Activated T-helper 9 cell treated with anti-CD3 and anti-CD28 coated beads, Interleukin-2, amount 50 U/mL, for 16 hours (primary cell): ENCODE results near the gene TMEM63A.
"Not testable (repeated sequence)": the region's sequence is repeated elsewhere in the genome, so short reads cannot be mapped to it uniquely, and the experiment has no call there.

Source experiments
- DNase-seq: peaks from one replicate; pipeline ENCODE4 v3.0.0-alpha.2; 2020; ENCODE audit warnings: low read depth

The TMEM63A gene

DNA sequence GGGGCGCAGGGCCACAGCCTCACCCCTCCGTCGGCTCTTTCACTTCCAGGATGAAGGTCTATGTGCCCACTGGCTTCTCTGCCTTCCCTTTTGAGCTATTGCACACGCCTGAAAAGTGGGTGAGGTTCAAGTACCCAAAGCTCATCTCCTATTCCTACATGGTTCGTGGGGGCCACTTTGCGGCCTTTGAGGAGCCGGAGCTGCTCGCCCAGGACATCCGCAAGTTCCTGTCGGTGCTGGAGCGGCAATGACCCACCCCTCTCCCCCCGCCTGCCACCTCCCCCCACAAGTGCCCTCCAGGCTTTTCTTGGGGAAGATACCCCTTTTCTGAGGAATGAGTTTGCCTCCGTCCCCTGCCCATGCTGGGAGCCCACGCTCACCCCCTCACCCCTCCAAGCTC is 37.1 kb downstream of the TMEM63A start:
- no peak for DNase-seq

DNA sequence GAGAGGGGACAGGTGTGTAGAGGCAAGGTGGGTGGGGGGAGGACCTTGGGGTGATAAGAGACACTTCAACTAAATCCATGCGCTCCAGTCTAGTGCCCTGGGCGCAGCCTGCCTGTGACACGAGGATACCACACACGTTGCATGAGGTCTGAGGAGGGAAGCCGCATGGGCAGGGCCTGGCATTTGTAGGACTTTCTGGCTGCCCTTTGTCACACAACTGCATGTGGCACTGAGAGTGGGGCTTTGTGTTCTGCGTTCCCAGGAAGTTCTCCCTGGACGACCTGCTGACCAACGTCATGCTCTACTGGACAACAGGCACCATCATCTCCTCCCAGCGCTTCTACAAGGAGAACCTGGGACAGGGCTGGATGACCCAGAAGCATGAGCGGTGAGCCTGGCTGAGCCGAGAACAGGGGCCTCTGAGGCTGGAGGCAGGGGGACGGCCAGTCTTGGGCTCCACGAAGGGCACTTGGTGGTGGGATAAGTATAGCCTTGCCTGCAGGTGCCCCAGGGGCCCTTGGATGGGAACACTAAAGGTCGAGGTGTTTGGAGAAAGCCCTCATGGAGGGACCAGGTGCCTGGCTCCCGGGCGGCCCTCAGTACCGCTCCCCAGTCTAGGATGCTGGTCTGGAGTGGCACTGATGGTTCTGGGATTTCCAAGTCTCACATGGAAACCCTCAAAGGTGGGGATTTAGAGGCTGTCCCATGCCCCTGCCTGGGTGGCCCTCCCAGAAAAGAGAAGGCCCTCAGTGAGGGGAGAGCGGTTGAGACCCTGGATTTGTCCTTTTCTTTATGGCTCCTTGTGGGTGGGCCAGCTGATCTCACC is 37.7 kb downstream of the TMEM63A start:
- DNase-seq, result no peak

DNA sequence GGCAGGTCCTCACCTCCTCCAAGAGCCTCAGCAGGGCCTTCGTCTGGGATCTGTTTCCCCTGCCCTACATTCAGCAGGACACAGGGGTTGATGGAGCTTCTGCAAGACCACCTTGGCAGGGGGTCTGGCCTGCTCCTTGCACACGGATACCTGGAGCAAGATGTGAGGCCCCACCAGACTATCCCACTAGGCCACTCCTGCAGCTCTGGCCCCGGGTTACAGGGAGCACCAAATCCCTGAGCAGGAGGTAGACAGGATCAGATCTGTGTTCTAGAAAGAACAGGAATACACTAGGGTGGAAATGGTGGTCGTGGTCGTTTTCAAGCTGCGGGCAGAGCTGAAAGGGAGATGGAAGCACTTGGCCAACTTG is 38.8 kb downstream of the TMEM63A start:
- DNase-seq, result no peak

DNA sequence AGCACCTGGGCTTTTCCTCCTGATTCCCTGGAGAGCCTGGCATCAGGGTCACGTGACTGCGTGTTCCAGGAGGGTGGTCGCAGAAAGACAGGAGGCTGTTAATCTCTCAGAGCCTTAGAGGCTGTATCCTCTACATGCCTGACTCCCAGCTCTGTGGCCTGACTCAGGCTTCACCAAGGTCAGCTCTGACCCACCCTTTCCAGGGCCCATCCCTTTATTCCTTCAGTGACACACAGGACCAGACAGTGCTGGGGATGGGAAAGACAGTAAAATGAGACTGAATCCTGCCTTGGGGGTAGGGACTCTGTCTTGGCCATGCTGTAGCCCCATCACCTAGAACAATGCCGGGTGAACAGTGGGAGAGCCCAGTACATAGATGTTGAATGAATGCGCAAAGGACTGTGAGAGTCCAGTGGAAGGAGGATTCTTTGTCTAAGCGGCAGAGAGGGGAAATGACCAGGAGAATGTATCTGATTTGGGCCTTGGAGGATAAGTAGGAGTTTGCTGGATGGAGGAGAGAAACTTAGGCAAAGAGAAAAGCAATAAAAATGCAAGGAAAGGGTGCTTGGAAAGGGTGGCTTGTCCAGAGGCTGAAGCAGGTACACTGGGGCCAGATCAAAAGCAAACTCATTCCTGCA is 39.3 kb downstream of the TMEM63A start:
- DNase-seq, result no peak

DNA sequence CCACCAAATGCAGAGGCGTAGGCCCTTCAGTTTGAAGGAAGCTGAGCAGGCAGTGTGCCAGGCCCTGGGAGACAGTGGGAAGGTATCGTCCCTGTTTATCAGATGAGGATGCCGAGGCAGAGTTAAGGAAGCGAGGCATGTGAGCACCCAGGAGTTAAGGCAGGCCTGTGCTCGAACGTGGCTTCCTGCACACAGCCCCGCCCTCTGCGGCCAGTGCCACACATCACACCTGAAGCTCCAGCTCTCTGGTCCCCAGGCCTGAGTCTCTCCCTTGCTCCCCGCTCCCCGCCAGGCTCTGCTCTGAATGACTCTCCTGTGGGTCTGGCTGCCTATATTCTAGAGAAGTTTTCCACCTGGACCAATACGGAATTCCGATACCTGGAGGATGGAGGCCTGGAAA is 40.1 kb downstream of the TMEM63A start:
- DNase-seq, result no peak

DNA sequence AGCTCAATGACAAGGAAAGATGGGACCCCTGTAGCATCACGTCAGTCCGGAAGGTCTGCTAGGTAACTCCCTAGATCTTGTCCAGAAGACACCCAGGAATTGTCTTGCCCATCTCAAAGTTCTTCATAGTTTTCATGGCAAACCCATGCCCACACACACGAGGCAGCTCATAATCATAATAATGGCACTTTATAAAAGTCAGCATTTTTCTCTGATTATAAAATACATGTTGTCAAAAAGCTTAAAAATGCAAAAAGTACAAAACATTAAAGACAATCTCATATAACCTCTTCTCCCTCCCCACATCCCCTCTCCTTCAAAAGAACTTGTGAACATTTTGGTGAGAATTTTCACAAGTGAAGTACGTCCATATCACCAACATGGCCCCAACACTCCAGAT is 41.5 kb downstream of the TMEM63A start:
- no peak for DNase-seq

DNA sequence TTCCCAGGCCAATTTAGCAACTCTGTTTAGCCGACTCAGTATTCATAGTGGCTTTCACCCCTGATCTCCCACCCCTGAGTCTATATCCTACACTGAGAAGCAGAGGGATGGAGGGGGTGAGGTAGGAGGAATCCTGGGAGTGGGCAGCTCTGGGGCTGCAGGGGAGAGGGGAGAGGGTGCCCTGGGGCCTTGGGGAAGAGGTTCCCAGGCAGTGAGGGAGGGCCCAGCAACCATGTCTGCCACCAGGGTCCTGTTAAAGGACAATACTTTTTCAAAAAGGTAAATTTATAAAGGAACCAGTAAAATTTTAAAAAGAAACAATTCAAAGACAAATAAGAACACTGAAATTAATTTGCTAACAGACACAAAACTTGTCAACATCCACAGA is 42.0 kb downstream of the TMEM63A start:
- no peak for DNase-seq

DNA sequence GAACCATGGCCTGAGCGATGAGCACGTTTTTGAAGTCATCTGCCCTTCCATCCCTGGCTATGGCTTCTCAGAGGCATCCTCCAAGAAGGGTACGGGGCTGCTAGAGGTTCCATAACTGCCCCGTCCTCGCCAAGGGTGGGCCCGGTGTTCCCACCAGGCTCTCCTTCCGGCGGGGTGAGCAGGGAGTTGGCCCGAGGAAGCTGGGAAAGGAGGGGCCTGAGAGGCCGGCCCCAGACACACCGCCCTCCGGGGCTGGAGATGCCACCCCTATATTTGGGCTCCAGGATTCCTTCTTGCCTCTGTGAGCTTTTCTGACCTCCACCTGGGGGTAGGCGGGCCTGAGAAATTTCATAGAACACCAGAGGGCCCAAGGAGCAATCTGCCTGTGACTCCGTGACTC is 43.4 kb downstream of the TMEM63A start:
- no peak for DNase-seq

DNA sequence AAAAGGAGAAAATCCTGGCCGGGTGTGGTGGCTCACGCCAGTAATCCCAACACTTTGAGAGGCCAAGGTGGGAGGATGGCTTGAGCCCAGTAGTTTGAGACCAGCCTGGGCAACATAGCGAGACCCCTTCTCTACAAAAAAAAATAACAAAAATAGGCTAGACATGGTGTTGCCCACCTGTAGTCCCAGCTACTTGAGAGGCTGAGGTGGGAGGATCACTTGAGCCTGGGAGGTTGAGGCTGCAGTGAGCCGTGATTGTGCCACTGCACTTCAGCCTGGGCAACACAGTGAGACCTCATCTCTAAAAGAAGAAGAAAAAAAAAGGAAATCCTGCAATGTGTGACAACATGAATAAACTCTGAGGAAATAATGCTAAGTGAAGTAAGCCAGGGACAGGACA is 45.9 kb downstream of the TMEM63A start:
- DNase-seq, result not testable (repeated sequence)

DNA sequence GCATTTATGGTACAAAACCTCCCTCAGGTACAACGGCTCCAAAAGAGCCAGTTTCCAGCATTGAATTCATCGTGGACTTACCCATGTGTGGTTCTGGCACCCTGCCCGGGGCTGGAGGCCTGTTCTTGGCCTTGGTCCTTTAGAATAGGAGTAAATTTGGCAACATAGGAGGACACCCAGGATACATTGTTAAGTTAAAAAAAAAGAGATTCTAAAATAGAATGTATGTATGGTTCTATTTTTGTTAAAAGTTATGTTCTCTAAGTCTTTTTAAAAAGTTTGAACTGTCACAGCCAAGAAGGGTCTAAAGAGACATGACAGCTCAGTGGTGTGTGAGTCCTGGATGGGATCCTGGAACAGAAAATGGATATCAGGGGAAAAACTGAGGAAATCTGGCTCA is 46.3 kb downstream of the TMEM63A start:
- no peak for DNase-seq

DNA sequence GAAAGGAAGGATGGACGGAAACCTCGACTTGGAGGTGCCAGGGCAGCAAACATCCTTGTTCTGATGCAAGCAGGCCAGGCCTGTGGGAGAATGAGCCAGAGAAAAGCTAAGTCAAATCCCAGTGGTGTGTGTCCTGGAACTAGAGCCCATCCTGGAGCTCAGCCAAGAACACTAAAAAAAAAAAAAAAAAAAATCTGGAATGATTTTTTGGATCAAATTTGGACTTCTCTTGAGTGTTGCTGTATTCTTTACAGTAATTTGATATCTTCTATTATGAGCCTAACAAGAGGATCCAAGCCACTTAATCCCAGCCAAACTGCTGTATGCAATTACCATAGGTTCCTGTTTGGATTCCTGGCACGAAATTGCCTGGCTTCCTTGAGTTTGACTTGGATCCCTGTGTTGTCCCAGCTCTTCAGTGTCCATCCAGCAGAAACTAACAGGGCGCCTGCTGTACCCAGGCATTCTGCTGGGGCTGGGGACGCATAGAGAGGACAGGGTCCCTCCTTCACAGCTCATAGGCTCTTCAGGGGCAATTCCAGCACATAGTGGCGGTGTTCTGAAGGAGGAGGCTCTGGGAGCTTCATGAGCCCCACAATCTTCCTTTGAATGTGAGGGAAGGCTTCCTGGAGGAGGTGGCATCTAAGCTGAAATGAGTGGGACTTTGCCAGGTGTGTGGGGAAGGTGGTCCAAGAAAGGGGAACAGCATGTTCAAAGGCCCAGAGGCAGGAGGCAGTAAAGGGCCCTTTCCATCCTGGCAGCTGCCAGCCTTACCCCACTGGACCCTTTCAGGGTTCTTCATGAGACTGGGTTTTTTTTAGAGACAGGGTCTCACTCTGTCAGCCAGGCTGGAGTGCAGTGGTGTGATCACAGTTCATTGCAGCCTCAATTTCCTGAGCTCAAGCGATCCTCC is 47.5 kb downstream of the TMEM63A start:
- no peak for DNase-seq

DNA sequence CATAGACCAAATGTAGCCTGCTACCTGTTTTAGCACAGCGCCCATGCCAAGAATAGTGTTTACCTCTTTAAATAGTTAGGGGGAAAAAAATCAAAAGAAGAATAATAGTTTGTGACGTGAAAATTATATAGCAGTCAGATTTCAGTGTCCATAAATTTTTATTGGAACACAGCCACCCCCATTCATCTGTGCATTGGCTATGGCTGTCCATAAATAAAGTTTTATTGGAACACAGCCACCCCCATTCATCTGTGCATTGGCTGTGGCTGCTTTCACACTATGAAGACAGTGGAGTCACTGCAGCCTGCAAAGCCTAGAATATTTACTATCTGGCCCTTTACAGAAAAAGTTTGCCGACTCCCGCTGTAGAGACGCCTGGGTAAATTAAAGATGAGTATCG is 51.3 kb downstream of the TMEM63A start:
- no peak for DNase-seq

DNA sequence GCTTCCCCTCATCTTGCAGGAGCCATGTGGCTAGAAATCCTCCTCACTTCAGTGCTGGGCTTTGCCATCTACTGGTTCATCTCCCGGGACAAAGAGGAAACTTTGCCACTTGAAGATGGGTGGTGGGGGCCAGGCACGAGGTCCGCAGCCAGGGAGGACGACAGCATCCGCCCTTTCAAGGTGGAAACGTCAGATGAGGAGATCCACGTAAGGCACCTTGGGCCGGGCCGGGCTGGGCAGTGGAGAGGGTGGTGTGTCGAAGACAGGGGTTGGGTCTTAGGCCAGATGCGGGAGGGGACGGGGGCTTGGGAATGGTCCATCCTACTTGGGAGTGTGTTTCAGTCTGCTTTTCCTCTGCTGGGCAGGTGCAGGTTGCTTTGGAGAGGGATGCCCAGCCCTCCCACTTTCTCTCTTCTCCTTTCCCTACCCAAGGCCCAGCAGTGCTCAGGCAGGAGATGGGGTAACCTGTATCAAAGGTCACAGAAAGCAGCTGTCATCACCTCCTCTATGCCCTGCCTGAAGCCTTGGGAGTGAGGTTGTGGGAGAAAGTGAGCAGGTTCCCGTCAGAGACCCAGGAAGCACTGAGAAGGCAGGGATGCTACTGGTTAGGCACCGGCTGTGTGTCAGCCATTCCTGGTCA is 53.4 kb downstream of the TMEM63A start:
- DNase-seq, result no peak

DNA sequence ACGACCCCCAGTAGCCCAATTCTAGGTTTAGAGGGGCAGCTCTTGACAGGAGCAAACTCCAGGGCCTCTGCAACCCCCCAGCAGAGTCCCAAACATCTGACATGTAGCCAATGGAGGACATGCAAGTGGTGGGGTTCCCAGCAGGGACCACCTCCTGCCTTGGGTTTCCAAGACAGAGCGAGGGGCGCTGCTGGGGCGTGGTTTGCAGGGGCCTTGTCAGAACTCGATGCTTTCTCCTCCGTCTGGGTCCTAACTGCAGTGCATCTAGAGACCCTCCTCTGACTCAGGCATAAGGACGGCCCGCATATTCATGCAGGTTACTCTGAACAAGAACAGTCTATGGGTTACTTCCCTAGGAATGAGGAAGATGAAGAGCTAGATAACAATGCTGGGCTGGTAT is 55.1 kb downstream of the TMEM63A start:
- DNase-seq, result no peak

DNA sequence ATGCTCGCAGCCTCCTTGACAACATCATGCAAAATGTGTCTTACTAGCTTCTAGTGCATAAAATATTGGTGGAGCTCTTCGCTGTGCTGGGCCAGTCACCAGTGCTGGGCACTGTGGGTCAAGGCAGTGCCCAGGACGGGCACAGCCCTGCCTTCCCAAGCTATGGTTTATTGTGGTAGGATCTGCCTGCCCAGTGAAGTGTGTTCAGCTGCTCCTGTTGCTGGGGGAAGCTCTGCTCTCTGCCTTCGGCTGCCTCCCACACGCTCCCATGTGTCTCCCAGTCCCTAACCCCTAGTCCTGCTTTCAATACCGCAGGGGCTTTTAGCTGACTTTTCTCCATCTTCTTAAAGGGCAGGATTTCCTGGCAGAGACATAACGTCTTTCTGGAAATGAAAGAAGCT is 56.6 kb downstream of the TMEM63A start:
- no peak for DNase-seq

DNA sequence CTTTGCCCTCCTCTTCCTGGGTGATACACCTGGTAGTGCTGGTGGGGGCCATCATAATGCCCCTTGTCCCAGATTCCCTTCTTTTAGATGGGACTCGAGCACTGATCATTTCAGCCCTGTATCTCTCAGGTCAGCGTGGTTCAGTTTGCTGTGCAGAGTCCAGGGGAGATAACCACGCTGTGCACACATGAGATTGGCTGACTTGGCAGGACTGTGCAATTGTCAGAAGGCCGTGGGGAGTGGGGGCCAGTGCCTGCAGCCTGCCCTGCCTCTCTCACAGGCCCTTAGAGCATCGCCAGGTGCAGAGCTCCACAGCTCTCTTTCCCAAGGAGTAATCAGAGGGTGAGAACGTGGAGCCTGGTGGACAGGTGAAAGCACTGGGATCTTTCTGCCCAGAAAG is 57.1 kb downstream of the TMEM63A start:
- no peak for DNase-seq

DNA sequence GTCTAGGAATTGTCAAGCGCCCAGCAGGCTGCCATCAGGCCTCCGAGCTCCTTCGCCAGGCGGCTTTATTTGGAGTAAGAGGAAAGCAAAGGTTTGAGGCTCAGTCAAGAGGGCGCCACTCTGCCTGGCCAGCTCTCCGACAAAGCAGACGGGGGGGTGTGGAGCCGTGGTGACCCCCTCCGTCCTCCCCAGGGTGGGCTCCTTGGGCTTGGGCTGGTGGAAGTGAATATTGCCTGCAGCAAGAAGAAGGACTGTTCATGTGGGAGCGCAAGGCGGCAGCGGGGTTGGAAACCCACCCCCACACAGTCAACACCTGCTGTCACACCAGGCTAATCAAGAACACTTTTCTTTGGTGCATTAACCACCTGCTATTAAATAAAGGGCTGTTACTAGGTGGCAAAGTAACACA is 57.6 kb downstream of the TMEM63A start:
- DNase-seq, result no peak

DNA sequence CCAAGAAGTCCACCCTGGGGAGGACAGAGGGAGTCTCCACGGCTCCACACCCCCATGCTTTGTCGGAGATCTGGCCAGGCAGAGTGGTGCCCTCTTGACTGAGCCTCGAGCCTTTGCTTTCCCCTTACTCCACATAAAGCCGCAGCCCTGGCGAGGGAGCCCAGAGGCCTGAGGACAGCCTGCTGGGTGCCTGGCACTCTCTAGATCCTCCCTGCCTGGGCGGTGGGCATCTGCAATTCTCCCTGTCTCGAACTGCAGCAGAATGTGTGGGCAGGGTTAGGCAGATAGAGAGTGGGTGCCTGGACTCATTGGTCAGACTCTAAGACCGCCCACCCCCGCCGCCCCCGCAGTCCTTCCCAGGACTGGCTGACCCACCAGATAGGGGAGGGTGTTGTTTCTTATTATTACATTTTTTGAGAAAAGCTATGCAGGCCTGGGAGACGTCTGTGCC is 58.3 kb downstream of the TMEM63A start:
- DNase-seq, result no peak

DNA sequence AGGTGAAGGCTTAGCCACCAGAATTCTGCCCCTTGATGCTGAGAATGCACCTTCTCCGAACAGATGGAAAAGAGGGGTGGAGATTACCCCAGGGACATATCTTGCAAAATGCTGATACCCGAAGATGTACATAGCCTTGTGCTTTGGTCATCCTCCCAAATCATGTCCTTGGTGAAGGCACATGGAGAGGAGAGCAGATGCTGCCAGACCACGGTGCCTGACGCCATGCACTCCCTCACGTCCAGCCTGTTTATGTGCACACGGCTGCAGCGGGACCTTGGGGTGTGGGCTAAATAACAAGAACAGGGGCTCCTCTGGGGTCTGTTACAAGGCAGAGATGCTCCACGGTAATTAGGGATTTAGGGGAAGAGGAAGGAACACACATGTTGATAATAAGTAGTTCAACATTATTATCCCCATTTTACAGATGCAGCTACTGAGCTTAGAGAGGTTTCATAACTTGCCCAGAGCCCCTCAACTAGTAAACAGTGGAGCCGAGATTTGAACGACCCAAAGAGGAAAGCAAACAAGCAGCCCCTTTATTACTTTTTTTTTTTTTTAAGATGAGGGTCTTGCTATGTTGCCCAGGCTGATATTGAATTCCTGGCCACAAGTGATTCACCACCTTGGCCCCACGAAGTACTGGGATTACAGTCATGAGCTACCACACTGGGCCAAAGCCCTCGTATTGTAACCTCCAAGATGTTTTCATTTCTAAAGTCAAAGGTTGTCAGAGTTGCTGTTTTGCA is 59.4 kb downstream of the TMEM63A start:
- no peak for DNase-seq

DNA sequence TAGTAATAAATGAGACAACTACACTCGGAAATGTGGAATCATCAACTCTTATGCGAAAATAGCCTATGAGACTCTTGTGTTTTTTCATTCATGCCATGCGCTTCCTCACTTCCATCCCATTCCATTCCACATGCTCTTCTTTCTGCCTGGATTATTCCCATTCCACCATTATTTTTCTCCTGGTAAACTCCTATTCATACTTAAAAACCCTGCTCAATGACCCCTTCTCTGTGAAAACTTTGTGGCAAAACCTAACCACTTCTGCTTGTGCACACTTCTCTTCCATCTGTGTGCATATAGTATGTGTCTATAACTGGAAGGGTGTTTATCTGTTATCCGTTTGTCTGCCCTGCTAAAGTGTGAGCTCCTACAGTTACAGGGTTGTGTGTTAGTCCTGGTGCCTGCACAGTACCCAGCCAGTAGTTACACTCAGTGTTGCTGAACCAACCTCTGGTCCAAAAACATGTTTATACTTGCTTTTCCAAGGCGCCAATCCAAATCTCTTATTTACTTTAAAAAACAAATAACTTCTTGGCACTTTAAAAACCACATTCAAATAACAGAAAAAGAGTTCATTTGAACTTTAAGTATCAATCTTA is 61.6 kb downstream of the TMEM63A start:
- DNase-seq, result no peak
